ENCODE measurements around the gene CDK14.

Gene CDK14

DNA sequence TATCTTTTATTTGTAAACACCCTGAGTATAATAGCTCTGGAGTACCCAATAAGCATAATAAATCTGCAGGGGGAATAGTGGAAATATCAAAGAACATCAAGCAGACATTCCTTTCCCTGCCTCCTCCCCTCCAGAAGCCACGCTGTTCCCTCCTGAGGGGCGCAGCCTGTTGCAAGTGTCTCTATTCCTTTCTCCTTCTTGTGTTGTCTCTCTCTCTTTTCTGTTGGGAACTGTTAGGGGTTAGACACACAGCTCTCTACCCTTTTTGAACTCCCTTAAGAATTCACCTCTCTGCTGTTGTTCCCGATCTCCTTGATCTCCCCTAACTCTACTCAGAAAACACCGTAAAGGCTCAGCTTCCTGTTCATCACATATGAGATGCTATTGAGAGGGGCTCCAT lies 490.1 kb downstream of the CDK14 start:
- Histone ChIP-seq H2AFZ (ENCODE audit: low read length) (no peak overlapping the region), H3K27me3 (ENCODE audit: insufficient read depth, low read length) (no peaks in the 10 kb centered on the region), H3K4me1 (ENCODE audit: insufficient read depth, low read length, severe bottlenecking) (peaks cover 4% of the 10 kb centered on the region), H3K9me3 (ENCODE audit: low read length) (no peaks in the 10 kb centered on the region), H3K36me3 (ENCODE audit: insufficient read depth, low read length) (peaks cover 20% of the 10 kb centered on the region; the same call in 1 of the 2 replicates), H3K4me3 (ENCODE audit: low read depth, low read length, poor library complexity, severe bottlenecking) (no peak overlapping the region), H4K20me1 (ENCODE audit: insufficient read depth, low read length) (no peaks in the 10 kb centered on the region), H3K9ac (ENCODE audit: low read length) (no peak overlapping the region), H3K9me2 (ENCODE audit: low read depth, low read length) (no peaks in the 10 kb centered on the region), H3K27ac (ENCODE audit: low read depth, low read length, poor library complexity, severe bottlenecking) (no peak overlapping the region), H3F3A (ENCODE audit: insufficient read depth, low read length) (0 out of 2 replicates have a peak, but pooled peaks cover 4% of the 10 kb centered on the region), H3K79me2 (ENCODE audit: insufficient read depth, low read length) (no peaks in the 10 kb centered on the region), H3K4me2 (ENCODE audit: low read length) (no peak overlapping the region)
- no peak for TF ChIP-seq EZH2 (IDR thresholded peaks at IDR 0.05; ENCODE audit: borderline replicate concordance, low read length)
- TF ChIP-seq, protein P1, sequence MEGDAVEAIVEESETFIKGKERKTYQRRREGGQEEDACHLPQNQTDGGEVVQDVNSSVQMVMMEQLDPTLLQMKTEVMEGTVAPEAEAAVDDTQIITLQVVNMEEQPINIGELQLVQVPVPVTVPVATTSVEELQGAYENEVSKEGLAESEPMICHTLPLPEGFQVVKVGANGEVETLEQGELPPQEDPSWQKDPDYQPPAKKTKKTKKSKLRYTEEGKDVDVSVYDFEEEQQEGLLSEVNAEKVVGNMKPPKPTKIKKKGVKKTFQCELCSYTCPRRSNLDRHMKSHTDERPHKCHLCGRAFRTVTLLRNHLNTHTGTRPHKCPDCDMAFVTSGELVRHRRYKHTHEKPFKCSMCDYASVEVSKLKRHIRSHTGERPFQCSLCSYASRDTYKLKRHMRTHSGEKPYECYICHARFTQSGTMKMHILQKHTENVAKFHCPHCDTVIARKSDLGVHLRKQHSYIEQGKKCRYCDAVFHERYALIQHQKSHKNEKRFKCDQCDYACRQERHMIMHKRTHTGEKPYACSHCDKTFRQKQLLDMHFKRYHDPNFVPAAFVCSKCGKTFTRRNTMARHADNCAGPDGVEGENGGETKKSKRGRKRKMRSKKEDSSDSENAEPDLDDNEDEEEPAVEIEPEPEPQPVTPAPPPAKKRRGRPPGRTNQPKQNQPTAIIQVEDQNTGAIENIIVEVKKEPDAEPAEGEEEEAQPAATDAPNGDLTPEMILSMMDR (IDR thresholded peaks at IDR 0.05; ENCODE audit: low read length), result no peak

DNA sequence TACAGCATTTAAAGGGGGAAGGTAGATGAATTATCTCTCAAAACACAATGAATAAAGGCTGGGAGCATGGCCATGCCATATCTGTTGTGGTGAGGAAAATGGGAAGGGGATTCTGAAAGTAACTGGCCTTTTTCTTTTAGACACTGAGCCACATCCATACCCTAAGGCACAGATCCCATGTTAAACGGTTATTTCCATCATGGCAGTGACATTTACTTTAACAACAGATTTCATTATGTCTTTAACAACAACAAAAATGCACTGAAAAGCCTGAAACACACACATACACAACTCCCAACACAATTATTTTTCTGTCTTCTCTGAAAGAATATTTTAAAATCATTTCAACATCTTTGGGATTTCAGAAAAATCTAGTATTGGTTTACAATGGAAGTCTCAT lies 492.0 kb downstream of the CDK14 start:
- Histone ChIP-seq H3K79me2 (ENCODE audit: insufficient read depth, low read length) (no peaks in the 10 kb centered on the region), H2AFZ (ENCODE audit: low read length) (no peak overlapping the region), H3K4me2 (ENCODE audit: low read length) (no peak overlapping the region), H3K4me1 (ENCODE audit: insufficient read depth, low read length, severe bottlenecking) (no peaks in the 10 kb centered on the region), H3K4me3 (ENCODE audit: low read depth, low read length, poor library complexity, severe bottlenecking) (no peak overlapping the region), H4K20me1 (ENCODE audit: insufficient read depth, low read length) (no peaks in the 10 kb centered on the region), H3K36me3 (ENCODE audit: insufficient read depth, low read length) (peaks cover 22% of the 10 kb centered on the region; the same call in 1 of the 2 replicates), H3K9ac (ENCODE audit: low read length) (no peak overlapping the region), H3K9me2 (ENCODE audit: low read depth, low read length) (no peaks in the 10 kb centered on the region), H3K27ac (ENCODE audit: low read depth, low read length, poor library complexity, severe bottlenecking) (no peak overlapping the region), H3F3A (ENCODE audit: insufficient read depth, low read length) (0 out of 2 replicates have a peak, but pooled peaks cover 4% of the 10 kb centered on the region), H3K27me3 (ENCODE audit: insufficient read depth, low read length) (no peaks in the 10 kb centered on the region), H3K9me3 (ENCODE audit: low read length) (no peaks in the 10 kb centered on the region)
- TF ChIP-seq EZH2 (IDR thresholded peaks at IDR 0.05; ENCODE audit: borderline replicate concordance, low read length), result no peak
- TF ChIP-seq, protein P1 (IDR thresholded peaks at IDR 0.05; ENCODE audit: low read length), result no peak

DNA sequence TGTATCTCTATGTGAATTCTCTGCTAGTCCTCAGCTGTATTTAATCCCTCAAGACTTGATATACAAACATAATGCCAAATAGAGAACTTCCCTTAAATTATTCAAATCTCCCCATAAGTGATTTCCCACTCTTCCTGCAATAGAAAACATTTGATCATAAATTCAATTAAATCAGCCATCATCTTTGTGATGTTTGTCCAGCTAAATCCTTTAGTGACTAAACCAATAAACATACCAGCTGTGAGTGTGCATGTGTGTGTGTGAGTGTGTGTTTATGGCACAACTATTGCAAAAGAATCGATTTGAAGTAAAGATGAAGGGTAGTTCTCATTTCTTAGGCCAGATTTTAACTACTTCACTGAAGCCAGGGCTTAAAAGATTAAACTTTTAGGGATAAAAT lies 492.6 kb downstream of the CDK14 start:
- Histone ChIP-seq H3F3A (ENCODE audit: insufficient read depth, low read length) (0 out of 2 replicates have a peak, but pooled peaks cover 4% of the 10 kb centered on the region), H3K36me3 (ENCODE audit: insufficient read depth, low read length) (peaks cover 18% of the 10 kb centered on the region; the same call in 1 of the 2 replicates), H3K9ac (ENCODE audit: low read length) (no peak overlapping the region), H3K4me3 (ENCODE audit: low read depth, low read length, poor library complexity, severe bottlenecking) (no peak overlapping the region), H3K79me2 (ENCODE audit: insufficient read depth, low read length) (no peaks in the 10 kb centered on the region), H3K27me3 (ENCODE audit: insufficient read depth, low read length) (no peaks in the 10 kb centered on the region), H3K9me3 (ENCODE audit: low read length) (no peaks in the 10 kb centered on the region), H2AFZ (ENCODE audit: low read length) (no peak overlapping the region), H3K4me2 (ENCODE audit: low read length) (no peak overlapping the region), H3K27ac (ENCODE audit: low read depth, low read length, poor library complexity, severe bottlenecking) (no peak overlapping the region), H3K4me1 (ENCODE audit: insufficient read depth, low read length, severe bottlenecking) (no peaks in the 10 kb centered on the region), H3K9me2 (ENCODE audit: low read depth, low read length) (no peaks in the 10 kb centered on the region), H4K20me1 (ENCODE audit: insufficient read depth, low read length) (no peaks in the 10 kb centered on the region)
- TF ChIP-seq EZH2 (IDR thresholded peaks at IDR 0.05; ENCODE audit: borderline replicate concordance, low read length), result no peak
- TF ChIP-seq, protein P1 (IDR thresholded peaks at IDR 0.05; ENCODE audit: low read length), result no peak
